ENCODE data around the gene TRIM27.
"Not testable (repeated sequence)": the region's sequence is repeated elsewhere in the genome, so short reads cannot be mapped to it uniquely, and the experiment has no call there.

TRIM27 gene

GRCh38 chr6:28862077-28862476 lies 61.7 kb downstream of the TRIM27 start:
- DNase-seq: no peak

- no peak for DNase-seq
Observed at GRCh38 chr6:28861339-28861738, 62.4 kb downstream of the TRIM27 start.

- no peak for DNase-seq
Observed at GRCh38 chr6:28860581-28860980, 63.2 kb downstream of the TRIM27 start.

GRCh38 chr6:28858963-28859362 lies 64.8 kb downstream of the TRIM27 start:
- DNase-seq: no peak

GRCh38 chr6:28856620-28857005 lies 67.2 kb downstream of the TRIM27 start:
- no peak for DNase-seq

GRCh38 chr6:28854405-28854804 lies 69.4 kb downstream of the TRIM27 start:
- not testable (repeated sequence) for DNase-seq
